PC-3 (cell line): ENCODE results near the gene IDE. TPM values are rescaled to one million over a fixed set of nuclear protein-coding genes. Genes with fewer than 3 reads are reported as not detected.

ENCODE experiments used
- ATAC-seq: fragments of 200-7000 bp; cut with Tn5 transposase; 2 replicates; pipeline ENCODE4 v1.9.1; 2020; ENCODE audit warnings: mild to moderate bottlenecking, moderate library complexity
- BruUV-seq: library from RNA; stranded (reverse); fragments of 400-500 nt; replicated peaks from 2 replicates; lab custom pipeline; 2021; lab: Mats Ljungman, UMichigan
- CTCF ChIA-PET: fragments of 300-600 bp; sonication (Branson Sonifier 250); formaldehyde crosslinking; loops from one replicate; lab custom pipeline; 2022; ENCODE audit warnings: antibody characterized with exemption; lab: Charles Lee
- POLR2A ChIA-PET: fragments of 300-600 bp; sonication (Branson Sonifier 250); formaldehyde crosslinking; loops from one replicate; lab custom pipeline; 2022; ENCODE audit warnings: antibody characterized with exemption; ENCODE audit not compliant: unreplicated experiment; lab: Charles Lee
- DNase-seq: peaks from one replicate; pipeline ENCODE4 v3.0.0-alpha.2; 2015
- H2AFZ ChIP-seq: fragments of 300-600 bp; sonication (generic); 2 replicates; pipeline ENCODE4 v1.6.0; 2016; ENCODE audit warnings: antibody characterized with exemption, low read length
- H3F3A ChIP-seq: fragments of 300-600 bp; sonication (generic); one replicate; pipeline ENCODE4 v1.6.0; 2017; ENCODE audit warnings: antibody characterized with exemption, low read length, control low read depth, mild to moderate bottlenecking; ENCODE audit not compliant: unreplicated experiment
- H3K27ac ChIP-seq: fragments of 300-600 bp; sonication (generic); 2 replicates; pipeline ENCODE4 v1.5.1; 2016; ENCODE audit warnings: mild to moderate bottlenecking, low read length
- H3K27me3 ChIP-seq: fragments of 300-600 bp; sonication (generic); 2 replicates; pipeline ENCODE4 v1.6.1; 2016; ENCODE audit warnings: low read length, mixed read lengths
- H3K36me3 ChIP-seq: fragments of 300-600 bp; sonication (generic); 2 replicates; pipeline ENCODE4 v1.6.1; 2016; ENCODE audit warnings: low read depth, mixed run types, low read length, mixed read lengths
- H3K4me1 ChIP-seq: fragments of 300-600 bp; sonication (generic); 2 replicates; pipeline ENCODE4 v1.5.1; 2016; ENCODE audit warnings: low read length; ENCODE audit not compliant: insufficient read depth
- H3K4me2 ChIP-seq: fragments of 300-600 bp; sonication (generic); 2 replicates; pipeline ENCODE4 v1.6.0; 2016; ENCODE audit warnings: low read length
- H3K4me3 ChIP-seq: fragments of 300-600 bp; sonication (generic); 2 replicates; pipeline ENCODE4 v1.5.1; 2016; ENCODE audit warnings: mild to moderate bottlenecking, low read length, mixed read lengths
- H3K79me2 ChIP-seq: fragments of 300-600 bp; sonication (generic); 2 replicates; pipeline ENCODE4 v1.6.1; 2017; ENCODE audit warnings: low read length, mixed read lengths
- H3K9ac ChIP-seq: fragments of 300-600 bp; sonication (generic); 2 replicates; pipeline ENCODE4 v1.6.0; 2016; ENCODE audit warnings: mild to moderate bottlenecking, low read length
- H3K9me2 ChIP-seq: fragments of 300-600 bp; sonication (generic); replicated peaks from 2 replicates; pipeline ENCODE4 v1.6.1; 2016; ENCODE audit warnings: mixed run types, low read length, mixed read lengths
- H3K9me3 ChIP-seq: fragments of 300-600 bp; sonication (generic); 2 replicates; pipeline ENCODE4 v1.6.1; 2016; ENCODE audit warnings: low read length, mixed read lengths
- H4K20me1 ChIP-seq: fragments of 300-600 bp; sonication (generic); 2 replicates; pipeline ENCODE4 v1.6.1; 2016; ENCODE audit warnings: low read length, mixed read lengths
- EZH2 ChIP-seq: fragments of 300-600 bp; sonication (generic); IDR thresholded peaks from one replicate; pipeline ENCODE4 v1.6.1; 2017; ENCODE audit warnings: antibody characterized with exemption, mild to moderate bottlenecking, low read length; ENCODE audit not compliant: unreplicated experiment
- EZH2phosphoT487 ChIP-seq: fragments of 300-600 bp; sonication (generic); IDR thresholded peaks from 2 replicates; pipeline ENCODE4 v1.6.1; 2018; ENCODE audit warnings: mild to moderate bottlenecking, antibody characterized with exemption, low read length, borderline replicate concordance
- intact Hi-C: fragments of 100-400 bp; cut with micrococcal nuclease; formaldehyde crosslinking; loops from 2 replicates; pipeline ENCODE4 v1.9.0; 2023
- total RNA-seq: library from RNA; depleted of rRNA; stranded (reverse); fragments of >200 nt; gene quantifications from 2 replicates; pipeline ENCODE4 v1.2.3, GENCODE V29; 2014
- TF ChIP-seq, protein P1 (sequence below): fragments of 300-600 bp; sonication (generic); conservative IDR thresholded peaks from 2 replicates; pipeline ENCODE4 v1.5.1; 2017; ENCODE audit warnings: antibody characterized with exemption, low read depth, mild to moderate bottlenecking, low read length

IDE gene
- total RNA-seq, 1 experiment from 2014 or later = 28.7 TPM

DNA sequence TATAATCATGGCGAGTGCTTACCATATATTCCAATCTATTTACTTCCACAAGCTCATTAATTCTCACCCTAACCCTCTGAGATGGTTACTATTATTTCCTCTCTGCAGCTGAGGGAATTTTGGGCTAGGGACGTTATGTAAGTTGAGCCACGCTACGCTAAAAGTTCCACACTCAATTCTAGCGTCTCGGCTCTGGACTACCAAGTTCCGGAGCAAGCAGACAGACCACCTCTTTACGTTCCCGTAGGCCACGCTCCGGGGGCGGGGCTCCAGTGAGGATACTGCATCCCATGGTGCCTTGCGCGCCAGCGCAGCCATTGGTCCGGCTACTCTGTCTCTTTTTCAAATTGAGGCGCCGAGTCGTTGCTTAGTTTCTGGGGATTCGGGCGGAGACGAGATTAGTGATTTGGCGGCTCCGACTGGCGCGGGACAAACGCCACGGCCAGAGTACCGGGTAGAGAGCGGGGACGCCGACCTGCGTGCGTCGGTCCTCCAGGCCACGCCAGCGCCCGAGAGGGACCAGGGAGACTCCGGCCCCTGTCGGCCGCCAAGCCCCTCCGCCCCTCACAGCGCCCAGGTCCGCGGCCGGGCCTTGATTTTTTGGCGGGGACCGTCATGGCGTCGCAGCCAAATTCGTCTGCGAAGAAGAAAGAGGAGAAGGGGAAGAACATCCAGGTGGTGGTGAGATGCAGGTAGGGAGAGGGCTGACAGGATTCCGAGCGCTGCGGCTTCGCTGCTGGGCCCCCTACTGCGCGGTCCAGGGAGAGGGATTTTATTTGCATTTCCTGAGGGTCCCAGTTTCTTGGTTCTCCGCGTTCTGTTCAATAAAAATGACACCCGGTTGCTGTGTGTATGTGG, 19.1 kb upstream of the IDE start, which contains the start of gene KIF11:
Gene KIF11, plus strand, starts transcription at position 370 of the 858 bp plus-strand sequence. Its CDS starts 246 bp downstream, at position 616.
- H3K79me2 ChIP-seq = peaks cover 51% of the 10 kb centered on the region
- ATAC-seq (peak; percentile 76), DNase-seq (peak; percentile 93)
- H3K4me3 ChIP-seq = peak within 1 kb of the TSS; percentile 90
- H4K20me1 ChIP-seq = 0 out of 2 replicates have a peak, but pooled peaks cover 10% of the 10 kb centered on the region
- H2AFZ ChIP-seq = peak within 1 kb of the TSS; percentile 90
- ChIA-PET POLR2A (no interaction called here), CTCF (no interaction called here)
- no TSS peak for BruUV-seq
- peak within 1 kb of the TSS; percentile 95 for H3K27ac ChIP-seq
- H3K9ac ChIP-seq = peak within 1 kb of the TSS; percentile 92
- H3K4me2 ChIP-seq = peak within 1 kb of the TSS; percentile 87
- intact Hi-C loops = loop anchor here (5.0 kb wide), 3 partner anchors 94 to 301 kb away; partner anchors contain the start of genes CPEB3, HHEX and MARCHF5
- no peaks in the 10 kb centered on the region for H3K9me3 ChIP-seq
- TF ChIP-seq, protein P1, sequence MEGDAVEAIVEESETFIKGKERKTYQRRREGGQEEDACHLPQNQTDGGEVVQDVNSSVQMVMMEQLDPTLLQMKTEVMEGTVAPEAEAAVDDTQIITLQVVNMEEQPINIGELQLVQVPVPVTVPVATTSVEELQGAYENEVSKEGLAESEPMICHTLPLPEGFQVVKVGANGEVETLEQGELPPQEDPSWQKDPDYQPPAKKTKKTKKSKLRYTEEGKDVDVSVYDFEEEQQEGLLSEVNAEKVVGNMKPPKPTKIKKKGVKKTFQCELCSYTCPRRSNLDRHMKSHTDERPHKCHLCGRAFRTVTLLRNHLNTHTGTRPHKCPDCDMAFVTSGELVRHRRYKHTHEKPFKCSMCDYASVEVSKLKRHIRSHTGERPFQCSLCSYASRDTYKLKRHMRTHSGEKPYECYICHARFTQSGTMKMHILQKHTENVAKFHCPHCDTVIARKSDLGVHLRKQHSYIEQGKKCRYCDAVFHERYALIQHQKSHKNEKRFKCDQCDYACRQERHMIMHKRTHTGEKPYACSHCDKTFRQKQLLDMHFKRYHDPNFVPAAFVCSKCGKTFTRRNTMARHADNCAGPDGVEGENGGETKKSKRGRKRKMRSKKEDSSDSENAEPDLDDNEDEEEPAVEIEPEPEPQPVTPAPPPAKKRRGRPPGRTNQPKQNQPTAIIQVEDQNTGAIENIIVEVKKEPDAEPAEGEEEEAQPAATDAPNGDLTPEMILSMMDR = no peak
- TF ChIP-seq EZH2 (no peak), EZH2phosphoT487 (no peak)
- H3K27me3 ChIP-seq = no peaks in the 10 kb centered on the region
- H3K9me2 ChIP-seq = no peaks in the 10 kb centered on the region
- H3F3A ChIP-seq = no peaks in the 10 kb centered on the region
- no peaks in the 10 kb centered on the region for H3K36me3 ChIP-seq
- H3K4me1 ChIP-seq = peaks cover 25% of the 10 kb centered on the region

DNA sequence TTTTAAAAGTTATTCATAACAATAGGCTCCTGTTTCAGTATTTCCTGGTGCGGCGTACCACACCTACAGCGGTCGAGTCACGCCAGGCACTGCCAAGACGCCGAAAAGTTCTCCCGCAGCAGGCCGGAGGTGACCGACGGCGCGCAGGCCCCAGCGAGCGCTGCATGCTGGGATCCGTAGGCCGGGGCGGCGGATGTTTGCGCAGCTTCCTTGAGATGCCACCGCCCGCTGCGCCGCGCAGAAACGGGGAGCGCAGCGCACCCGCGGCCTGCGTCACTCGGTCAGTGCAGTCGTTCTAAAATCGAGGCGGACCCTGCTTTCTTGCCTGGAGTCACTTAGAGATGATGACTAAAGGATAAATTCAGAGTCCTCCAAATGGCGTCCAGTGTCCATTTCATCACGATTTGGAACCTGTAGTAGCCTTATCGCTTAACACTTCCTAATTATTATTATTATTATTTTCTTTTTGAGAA, 17.7 kb upstream of the IDE start:
- Histone ChIP-seq H3K36me3 (no peaks in the 10 kb centered on the region), H4K20me1 (0 out of 2 replicates have a peak, but pooled peaks cover 3% of the 10 kb centered on the region), H3K9ac (peak overlapping the region; percentile 80), H2AFZ (peak overlapping the region; percentile 90), H3K27ac (peak overlapping the region; percentile 95), H3K27me3 (no peaks in the 10 kb centered on the region), H3K4me2 (peak overlapping the region; percentile 87), H3K9me2 (no peaks in the 10 kb centered on the region), H3F3A (no peaks in the 10 kb centered on the region), H3K4me1 (peaks cover 25% of the 10 kb centered on the region), H3K4me3 (peak overlapping the region; percentile 59; the same call in 1 of the 2 replicates), H3K79me2 (peaks cover 37% of the 10 kb centered on the region), H3K9me3 (no peaks in the 10 kb centered on the region)
- BruUV-seq = no TSS peak
- TF ChIP-seq, protein P1 = no peak
- intact Hi-C loops = loop anchor here (2.0 to 5.0 kb wide), 4 partner anchors 53 to 299 kb away; partner anchors contain the start of genes CPEB3, HHEX and MARCHF5
- DNase-seq = peak; percentile 86
- CTCF ChIA-PET = interaction anchor here (1.0 kb wide), 1 partner anchor 251 kb away, joined by 3 read pairs; no protein-coding TSS in a partner anchor
- POLR2A ChIA-PET = no interaction called here
- ATAC-seq = peak; percentile 85
